WERI-Rb-1 (cell line): Measurements from ENCODE around the gene FOSB.

ENCODE experiments used
- DNase-seq: peaks from one replicate; pipeline ENCODE4 v3.0.0-alpha.2; 2020
- H3K27ac ChIP-seq: fragments of 250-450 bp; sonication (Bioruptor Pico); 2 replicates; pipeline ENCODE4 v1.5.1; 2020; ENCODE audit warnings: mild to moderate bottlenecking, moderate library complexity
- H3K27me3 ChIP-seq: fragments of 250-450 bp; sonication (Bioruptor Pico); 2 replicates; pipeline ENCODE4 v1.5.1; 2021; ENCODE audit warnings: mild to moderate bottlenecking, low read depth, moderate library complexity; ENCODE audit not compliant: insufficient read depth, severe bottlenecking
- H3K36me3 ChIP-seq: fragments of 250-450 bp; sonication (Bioruptor Pico); 2 replicates; pipeline ENCODE4 v1.5.1; 2020; ENCODE audit warnings: mild to moderate bottlenecking, moderate library complexity
- H3K4me3 ChIP-seq: 2 replicates; pipeline ENCODE4 v1.5.1; 2011; ENCODE audit warnings: low read depth, mild to moderate bottlenecking, control low read depth, low read length
- H3K9me3 ChIP-seq: fragments of 250-450 bp; sonication (Bioruptor Pico); 2 replicates; pipeline ENCODE4 v1.5.1; 2021; ENCODE audit warnings: mild to moderate bottlenecking, moderate library complexity; ENCODE audit not compliant: severe bottlenecking
- CTCF ChIP-seq: IDR thresholded peaks from 2 replicates; pipeline ENCODE4 v1.5.1; 2011; ENCODE audit warnings: low read depth, mild to moderate bottlenecking, control low read depth, inconsistent platforms, low read length

The FOSB gene

GRCh38 chr19:45502111-45502510 is 34.3 kb downstream of the FOSB start:
- DNase-seq: no peak
- no peak for TF ChIP-seq CTCF
- no peak overlapping the region for H3K4me3 ChIP-seq
- H3K27ac ChIP-seq: no peak overlapping the region
- H3K27me3 ChIP-seq: no peaks in the 10 kb centered on the region
- no peaks in the 10 kb centered on the region for H3K9me3 ChIP-seq
- no peaks in the 10 kb centered on the region for H3K36me3 ChIP-seq

GRCh38 chr19:45503909-45504308 is 36.1 kb downstream of the FOSB start:
- H3K9me3 ChIP-seq: no peaks in the 10 kb centered on the region
- H3K27me3 ChIP-seq: no peaks in the 10 kb centered on the region
- no peak for DNase-seq
- no peak for TF ChIP-seq CTCF
- H3K4me3 ChIP-seq: no peak overlapping the region
- no peaks in the 10 kb centered on the region for H3K36me3 ChIP-seq
- no peak overlapping the region for H3K27ac ChIP-seq

GRCh38 chr19:45505151-45505995 is 37.6 kb downstream of the FOSB start:
- Histone ChIP-seq H3K9me3 (no peaks in the 10 kb centered on the region), H3K36me3 (no peaks in the 10 kb centered on the region; the same call in 1 of the 2 replicates), H3K4me3 (no peak overlapping the region), H3K27ac (no peak overlapping the region), H3K27me3 (no peaks in the 10 kb centered on the region)
- TF ChIP-seq CTCF: no peak
- no peak for DNase-seq

GRCh38 chr19:45505996-45506245 is 38.1 kb downstream of the FOSB start:
- peak overlapping the region; percentile 94 for H3K4me3 ChIP-seq
- TF ChIP-seq CTCF: no peak
- no peaks in the 10 kb centered on the region; the same call in 1 of the 2 replicates for H3K36me3 ChIP-seq
- no peaks in the 10 kb centered on the region for H3K27me3 ChIP-seq
- DNase-seq: no peak
- H3K27ac ChIP-seq: peak overlapping the region; percentile 89
- H3K9me3 ChIP-seq: no peaks in the 10 kb centered on the region

GRCh38 chr19:45506246-45506988 is 38.6 kb downstream of the FOSB start:
- peak overlapping the region; percentile 89 for H3K27ac ChIP-seq
- no peaks in the 10 kb centered on the region for H3K27me3 ChIP-seq

More at GRCh38 chr19:45506246-45506988, 38.6 kb downstream of the FOSB start:
- peak; percentile 49 for TF ChIP-seq CTCF
- DNase-seq: peak; percentile 95
- no peaks in the 10 kb centered on the region; the same call in 1 of the 2 replicates for H3K36me3 ChIP-seq
- H3K4me3 ChIP-seq: peak overlapping the region; percentile 94
- no peaks in the 10 kb centered on the region for H3K9me3 ChIP-seq
